Naive thymus-derived CD8-positive, alpha-beta T cell (primary cell): ENCODE data around the gene ZCCHC3. TPM values are rescaled to one million over a fixed set of nuclear protein-coding genes. Genes with fewer than 3 reads are reported as not detected.
"Not testable (repeated sequence)": the region's sequence is repeated elsewhere in the genome, so short reads cannot be mapped to it uniquely, and the experiment has no call there.

Source experiments
- ATAC-seq, 2 donors: fragments of 150-1000 bp; cut with Tn5 transposase in 1 of 2; sonication (Bioruptor Pico), chemical (Tn5 transposase) in 1 of 2; 1 replicate in 1 of 2; 2 replicates in 1 of 2; pipeline ENCODE4 v1.10.0; 2021; ENCODE audit warnings: mild to moderate bottlenecking in 2 of 2, moderate library complexity in 2 of 2
- POLR2A ChIA-PET: fragments of 350-600 bp; sonication (Branson Sonifier 250); formaldehyde crosslinking; loops from one replicate; lab custom pipeline; 2021; ENCODE audit warnings: antibody characterized with exemption; lab: Charles Lee
- DNase-seq, 10 donors: peaks; one replicate each; pipeline versions ENCODE4 v3.0.0 to v3.0.0-alpha.2; 2020 to 2022
- H3K27ac Mint-ChIP-seq, 10 donors: one replicate each; pipeline ENCODE4 v1.8.0; 2020 to 2022; ENCODE audit warnings: mild to moderate bottlenecking in 10 of 10, mixed read lengths in 10 of 10, moderate library complexity in 4 of 10, inconsistent platforms in 1 of 10
- H3K27me3 Mint-ChIP-seq, 5 donors: one replicate each; pipeline ENCODE4 v1.8.0; 2021 to 2022; ENCODE audit warnings: mixed read lengths in 5 of 5
- H3K36me3 Mint-ChIP-seq, 3 donors: one replicate each; pipeline ENCODE4 v1.8.0; 2020 to 2022; ENCODE audit warnings: mixed read lengths in 3 of 3, mild to moderate bottlenecking in 2 of 3, inconsistent platforms in 1 of 3
- H3K4me1 Mint-ChIP-seq, 4 donors: one replicate each; pipeline ENCODE4 v1.8.0; 2021 to 2022; ENCODE audit warnings: mixed read lengths in 4 of 4
- H3K4me3 Mint-ChIP-seq, 10 donors: one replicate each; pipeline ENCODE4 v1.8.0; 2020 to 2022; ENCODE audit warnings: mild to moderate bottlenecking in 10 of 10, mixed read lengths in 10 of 10, moderate library complexity in 6 of 10, inconsistent platforms in 1 of 10
- H3K9me3 Mint-ChIP-seq, 9 donors: one replicate each; pipeline ENCODE4 v1.8.0; 2020 to 2022; ENCODE audit warnings: mixed read lengths in 9 of 9, mild to moderate bottlenecking in 3 of 9, inconsistent platforms in 1 of 9, moderate library complexity in 1 of 9
- polyA plus RNA-seq, 3 donors: library from polyadenylated mRNA; unstranded; fragments of 300-500 nt; fragmentation: Illumina TruSeq; gene quantifications; one replicate each; pipeline ENCODE4 v1.2.3, GENCODE V29; 2021
- total RNA-seq, 8 experiments: library from RNA in 2 of 8; stranded (reverse) in 2 of 8; gene quantifications; one replicate each; pipeline ENCODE4 v1.2.3 and lab custom pipeline; 2021 to 2026

ZCCHC3 gene
- total and polyA plus RNA-seq, 5 experiments from 2014 or later = 6.9 to 29.7 (median 13.9) TPM

GRCh38 chr20:330233-331149 lies 33.1 kb downstream of the ZCCHC3 start:
- Mint-ChIP-seq H3K27ac (peak overlapping the region in 8 of 10 donors; percentile 19 to 98 (median 84)), H3K4me1 (peaks cover 12 to 38% (median 36%) of the 10 kb centered on the region in 4 donors), H3K27me3 (no peaks in the 10 kb centered on the region), H3K4me3 (peak overlapping the region in 2 of 10 donors; percentile 50 to 62), H3K36me3 (no peaks in the 10 kb centered on the region), H3K9me3 (no peaks in the 10 kb centered on the region)
- ATAC-seq (peak; percentile 32 to 37), DNase-seq (peak in 9 of 10 donors; percentile 43 to 85 (median 69))
- POLR2A ChIA-PET = interaction anchor here (0.9 to 2.4 kb wide), 5 partner anchors 31 to 118 kb away, joined by 3 to 7 read pairs (median 4); partner anchors contain the start of gene ZCCHC3

GRCh38 chr20:334578-334977 lies 37.2 kb downstream of the ZCCHC3 start:
- POLR2A ChIA-PET = no interaction called here
- H3K36me3 Mint-ChIP-seq = peaks cover 0 to 2% (median 0%) of the 10 kb centered on the region in 3 donors

GRCh38 chr20:336040-336439 lies 38.7 kb downstream of the ZCCHC3 start:
- H3K36me3 Mint-ChIP-seq, POLR2A ChIA-PET, H3K27me3 Mint-ChIP-seq, H3K4me3 Mint-ChIP-seq, DNase-seq, ATAC-seq, H3K9me3 Mint-ChIP-seq, H3K4me1 Mint-ChIP-seq: not testable (repeated sequence)
- peak overlapping the region in 2 of 10 donors; percentile 13 to 84 for H3K27ac Mint-ChIP-seq

More at GRCh38 chr20:334578-334977, 37.2 kb downstream of the ZCCHC3 start:
- Mint-ChIP-seq H3K4me1 (peaks cover 7 to 15% (median 13%) of the 10 kb centered on the region in 4 donors), H3K9me3 (no peaks in the 10 kb centered on the region), H3K4me3 (no peak overlapping the region), H3K27ac (peak overlapping the region in 1 of 10 donors; percentile 49), H3K27me3 (no peaks in the 10 kb centered on the region)
- DNase-seq = no peak
- no peak for ATAC-seq

- no peak for ATAC-seq
- no peaks in the 10 kb centered on the region for H3K27me3 Mint-ChIP-seq
- DNase-seq = no peak
- peaks cover 5 to 7% (median 6%) of the 10 kb centered on the region in 4 donors for H3K4me1 Mint-ChIP-seq
- no peaks in the 10 kb centered on the region for H3K36me3 Mint-ChIP-seq
- H3K27ac Mint-ChIP-seq = no peak overlapping the region
- no peak overlapping the region for H3K4me3 Mint-ChIP-seq
- POLR2A ChIA-PET = no interaction called here
- H3K9me3 Mint-ChIP-seq = no peaks in the 10 kb centered on the region
These were observed 44.3 kb downstream of the ZCCHC3 start for GRCh38 chr20:341682-342081.

GRCh38 chr20:343107-343506 lies 45.7 kb downstream of the ZCCHC3 start:
- Mint-ChIP-seq H3K27ac (peak overlapping the region in 1 of 10 donors; percentile 6), H3K4me1 (peaks cover 5 to 10% (median 7%) of the 10 kb centered on the region in 4 donors), H3K9me3 (no peaks in the 10 kb centered on the region), H3K36me3 (no peaks in the 10 kb centered on the region), H3K27me3 (no peaks in the 10 kb centered on the region), H3K4me3 (no peak overlapping the region)
- ATAC-seq = no peak
- no peak for DNase-seq
- POLR2A ChIA-PET = no interaction called here

GRCh38 chr20:346033-346639 lies 48.8 kb downstream of the ZCCHC3 start:
- H3K27ac Mint-ChIP-seq = peak overlapping the region in 8 of 10 donors; percentile 52 to 87 (median 70)
- POLR2A ChIA-PET = interaction anchor here (0.8 kb wide), 1 partner anchor 47 kb away, joined by 3 read pairs; no protein-coding TSS in a partner anchor
- peaks cover 10 to 18% (median 12%) of the 10 kb centered on the region in 4 donors for H3K4me1 Mint-ChIP-seq
- ATAC-seq (no peak), DNase-seq (no peak)
- peak overlapping the region; percentile 67 to 92 (median 86) for H3K4me3 Mint-ChIP-seq
- H3K27me3 Mint-ChIP-seq = no peaks in the 10 kb centered on the region
- no peaks in the 10 kb centered on the region for H3K9me3 Mint-ChIP-seq
- no peaks in the 10 kb centered on the region for H3K36me3 Mint-ChIP-seq

GRCh38 chr20:346640-347316 lies 49.4 kb downstream of the ZCCHC3 start, which contains the start of gene NRSN2:
NRSN2 (plus strand) TSS chr20:347111; CDS start chr20:349644, 2,533 bp downstream.
- ATAC-seq (peak; percentile 44 to 48), DNase-seq (no peak)
- Mint-ChIP-seq H3K4me1 (peaks cover 10 to 18% (median 12%) of the 10 kb centered on the region in 4 donors), H3K27me3 (no peaks in the 10 kb centered on the region), H3K36me3 (no peaks in the 10 kb centered on the region), H3K27ac (peak within 1 kb of the TSS in 8 of 10 donors; percentile 52 to 87 (median 70)), H3K4me3 (peak within 1 kb of the TSS; percentile 86 to 96 (median 92)), H3K9me3 (no peaks in the 10 kb centered on the region)
- POLR2A ChIA-PET = no interaction called here

GRCh38 chr20:347317-347639 lies 49.9 kb downstream of the ZCCHC3 start:
- Mint-ChIP-seq H3K27me3 (no peaks in the 10 kb centered on the region), H3K27ac (peak overlapping the region in 3 of 10 donors; percentile 12 to 78 (median 59)), H3K4me3 (peak overlapping the region; percentile 86 to 96 (median 92)), H3K9me3 (no peaks in the 10 kb centered on the region), H3K36me3 (no peaks in the 10 kb centered on the region), H3K4me1 (peaks cover 10 to 18% (median 14%) of the 10 kb centered on the region in 4 donors)
- ATAC-seq (peak in 1 of 2 donors; percentile 23), DNase-seq (no peak)
- POLR2A ChIA-PET = no interaction called here

- peak; percentile 21 to 77 (median 47) for DNase-seq
- no peaks in the 10 kb centered on the region for H3K27me3 Mint-ChIP-seq
- no peaks in the 10 kb centered on the region for H3K36me3 Mint-ChIP-seq
- POLR2A ChIA-PET = interaction anchor here (0.6 kb wide), 1 partner anchor 18 kb away, joined by 6 read pairs; no protein-coding TSS in a partner anchor
- peak; percentile 72 to 84 for ATAC-seq
- H3K4me3 Mint-ChIP-seq = peak overlapping the region; percentile 86 to 96 (median 92)
- H3K4me1 Mint-ChIP-seq = peaks cover 10 to 18% (median 14%) of the 10 kb centered on the region in 4 donors
- peak overlapping the region; percentile 0 to 81 (median 70) for H3K27ac Mint-ChIP-seq
- H3K9me3 Mint-ChIP-seq = no peaks in the 10 kb centered on the region
These were observed 50.5 kb downstream of the ZCCHC3 start for GRCh38 chr20:347640-348484.

GRCh38 chr20:348972-349841 lies 51.8 kb downstream of the ZCCHC3 start:
- H3K4me1 Mint-ChIP-seq = peaks cover 10 to 18% (median 14%) of the 10 kb centered on the region in 4 donors
- peak overlapping the region in 2 of 10 donors; percentile 21 to 24 for H3K27ac Mint-ChIP-seq
- H3K27me3 Mint-ChIP-seq = no peaks in the 10 kb centered on the region
- H3K9me3 Mint-ChIP-seq = no peaks in the 10 kb centered on the region
- DNase-seq (no peak), ATAC-seq (no peak)
- no peaks in the 10 kb centered on the region for H3K36me3 Mint-ChIP-seq
- H3K4me3 Mint-ChIP-seq = peak overlapping the region in 5 of 10 donors; percentile 14 to 94 (median 88)
- POLR2A ChIA-PET = interaction anchor here (0.6 kb wide), 1 partner anchor 204 kb away, joined by 3 read pairs; no protein-coding TSS in a partner anchor
